GM19467 (cell line): ENCODE results near the gene GAREM1.

Experiments used
- ATAC-seq: cut with Tn5 transposase; IDR thresholded peaks from one replicate; pipeline ENCODE4 v1.9.1; 2021; ENCODE audit warnings: mild to moderate bottlenecking, moderate library complexity; ENCODE audit not compliant: unreplicated experiment

GAREM1 gene

DNA sequence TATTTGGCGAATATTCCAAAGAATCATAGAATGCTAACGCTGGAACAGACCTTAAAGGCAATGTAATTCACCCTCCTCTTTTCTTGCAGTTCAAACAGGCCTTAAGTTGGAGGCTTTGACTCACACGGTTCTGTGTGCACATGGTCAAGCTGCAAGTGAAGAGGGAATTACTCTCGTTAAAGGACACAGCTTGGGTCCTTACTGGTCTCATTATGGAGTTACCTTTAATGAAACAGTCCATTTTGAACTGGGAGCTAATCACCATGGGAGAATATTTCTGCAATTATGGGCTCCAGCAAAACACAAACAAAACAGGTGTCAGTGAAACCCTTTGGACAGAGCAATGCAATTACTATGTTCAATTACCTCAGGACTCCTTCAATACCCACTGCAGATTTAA lies 135.5 kb downstream of the GAREM1 start:
- ATAC-seq = no peak

DNA sequence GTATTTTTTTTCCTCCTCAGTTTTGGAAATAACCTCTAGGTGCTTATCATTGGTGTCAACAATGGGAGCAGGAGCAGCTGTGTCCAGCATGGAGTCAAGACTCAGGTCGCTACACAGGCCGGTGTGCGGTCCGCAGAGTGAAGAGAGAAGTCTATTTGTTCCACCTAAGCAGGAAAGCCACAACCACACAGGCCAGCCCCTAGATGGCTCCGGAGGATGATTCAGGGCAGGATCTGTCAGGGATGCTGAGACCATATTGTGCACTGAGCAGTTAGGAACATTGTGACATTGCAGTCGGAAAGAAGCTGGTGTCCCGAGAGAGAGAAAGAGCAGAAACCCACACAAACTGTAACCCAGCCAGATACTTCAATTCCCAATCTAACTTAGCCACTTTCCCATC lies 136.9 kb downstream of the GAREM1 start:
- no peak for ATAC-seq

DNA sequence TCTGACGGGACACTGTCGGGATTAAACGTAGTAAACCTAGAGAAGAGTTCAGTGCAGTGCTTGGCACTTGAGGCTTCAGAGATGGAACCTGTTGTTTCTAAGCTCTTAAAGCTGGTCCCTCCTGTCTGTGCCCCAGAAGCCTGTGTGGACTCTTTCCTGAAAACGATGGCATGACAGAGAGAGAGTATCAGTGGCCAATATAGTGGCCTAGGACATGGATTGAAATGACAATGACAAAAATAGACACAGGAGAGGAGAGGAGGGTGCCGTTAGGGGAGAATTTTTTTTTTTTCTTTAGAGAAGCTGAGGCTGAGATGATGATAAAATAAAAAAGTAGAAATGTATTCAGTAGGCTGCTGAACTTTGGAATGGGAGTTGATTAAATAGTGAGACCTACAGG lies 138.0 kb downstream of the GAREM1 start:
- ATAC-seq = no peak

DNA sequence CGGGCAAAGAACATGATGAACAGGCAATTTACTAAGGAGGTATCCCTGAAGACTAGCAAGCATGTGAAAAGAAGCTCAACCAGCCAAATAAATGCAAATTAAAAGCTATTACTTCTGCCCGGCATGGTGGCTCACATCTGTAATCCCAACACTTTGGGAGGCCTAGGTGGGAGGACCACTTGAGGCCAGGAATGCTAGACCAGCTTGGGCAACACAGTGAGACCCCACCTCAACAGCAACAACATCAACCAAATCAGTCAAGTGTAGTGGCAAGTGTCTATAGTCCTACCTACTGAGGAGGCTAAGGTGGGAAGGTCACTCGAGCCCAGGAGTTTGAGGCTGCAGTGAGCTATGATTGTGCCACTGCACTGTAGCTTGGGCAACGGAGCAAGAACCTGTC lies 141.7 kb downstream of the GAREM1 start:
- ATAC-seq = no peak

DNA sequence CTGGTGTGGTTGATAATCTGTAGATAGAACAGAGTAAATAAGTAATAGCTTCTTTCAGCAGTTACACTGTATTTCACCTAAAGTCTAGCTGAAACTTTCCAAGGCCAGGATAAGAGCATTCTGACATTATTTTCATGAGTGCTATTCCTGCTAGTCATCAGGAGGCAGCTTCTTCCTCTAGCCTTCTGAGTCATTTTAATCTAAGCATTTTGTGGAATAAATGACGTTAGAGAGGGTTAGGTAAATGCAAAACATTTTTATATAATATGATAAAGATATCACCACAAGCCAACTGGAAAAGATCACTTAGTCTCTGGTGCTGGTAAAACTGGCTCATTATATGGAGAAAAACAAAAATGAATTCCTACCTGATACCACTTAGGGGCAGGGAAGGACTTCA lies 142.3 kb downstream of the GAREM1 start:
- ATAC-seq = no peak

DNA sequence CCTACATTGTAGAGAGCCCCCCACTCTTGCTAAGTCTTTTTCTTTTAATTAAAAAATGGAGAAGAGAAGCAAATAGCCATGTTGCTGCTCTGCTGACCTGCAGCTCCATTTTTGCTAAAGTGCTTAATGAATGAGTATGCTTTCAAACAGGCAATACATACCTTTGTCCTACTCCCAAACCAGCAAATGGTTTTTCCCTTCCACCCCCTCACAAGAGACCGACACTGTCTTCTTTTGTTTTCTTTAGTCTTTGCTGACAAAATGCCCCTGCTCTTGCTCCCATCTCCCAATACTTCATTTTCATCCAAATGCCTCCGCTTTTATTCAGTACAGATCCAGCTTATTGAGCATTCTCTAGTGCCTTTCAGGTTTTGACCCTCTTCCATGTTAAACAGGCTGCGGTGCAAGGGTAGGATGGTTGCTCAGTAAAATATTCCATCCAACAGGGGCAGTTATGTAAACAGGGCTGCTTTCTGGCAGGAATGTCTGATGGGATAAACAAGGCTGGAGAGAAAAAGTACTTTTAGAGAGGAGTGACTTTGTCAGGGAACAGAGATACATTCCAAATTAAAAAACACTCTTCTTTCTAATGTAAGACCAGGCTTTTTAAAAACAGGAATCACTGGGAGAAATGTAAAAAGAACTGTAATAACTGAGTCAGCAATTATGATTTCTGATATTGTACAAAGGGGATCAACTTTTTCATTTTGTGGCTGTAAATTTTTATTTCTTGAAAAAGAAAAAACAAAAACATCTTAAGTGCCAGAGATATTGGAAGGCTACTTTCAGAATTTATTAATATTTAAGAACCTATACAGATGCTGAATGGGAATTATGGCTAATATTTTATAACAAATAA lies 144.0 kb downstream of the GAREM1 start:
- ATAC-seq = no peak

DNA sequence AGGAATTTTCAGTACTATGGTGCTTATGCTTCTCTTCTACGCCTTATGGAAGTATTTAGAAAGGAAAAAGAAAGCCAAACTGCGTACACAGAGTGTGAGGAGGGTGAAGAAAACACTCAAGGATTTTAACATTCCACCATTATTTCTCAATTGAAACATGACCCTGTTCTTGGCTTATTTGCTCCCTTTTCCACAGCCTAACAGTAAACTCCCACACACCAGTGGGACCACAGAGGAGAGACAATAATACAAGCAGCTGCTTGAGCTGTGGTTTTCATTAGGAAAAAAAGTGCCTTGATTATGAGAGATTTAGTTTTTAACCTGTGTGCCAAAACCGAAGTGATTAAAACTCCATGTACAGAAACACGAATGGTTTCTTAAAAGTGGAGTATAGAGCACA lies 146.5 kb downstream of the GAREM1 start:
- no peak for ATAC-seq

DNA sequence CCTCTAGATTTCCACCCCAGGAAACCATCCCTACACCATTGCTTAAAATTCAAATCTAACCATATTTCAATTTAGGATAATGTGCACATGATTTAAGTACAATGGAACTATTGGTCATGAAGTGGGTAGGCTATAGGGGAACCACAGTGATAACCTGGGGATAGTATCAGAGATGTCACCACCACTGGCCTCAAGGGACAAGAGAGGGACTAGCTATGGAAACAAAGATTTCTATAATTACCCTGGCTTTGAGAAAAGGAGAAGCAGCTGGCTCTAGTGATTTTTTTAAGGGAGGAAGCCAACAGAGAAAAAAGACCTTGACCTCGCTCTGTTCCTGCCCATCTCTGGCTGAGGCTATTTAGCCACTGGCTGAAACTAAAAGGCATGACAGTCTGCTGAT lies 148.9 kb downstream of the GAREM1 start:
- no peak for ATAC-seq

DNA sequence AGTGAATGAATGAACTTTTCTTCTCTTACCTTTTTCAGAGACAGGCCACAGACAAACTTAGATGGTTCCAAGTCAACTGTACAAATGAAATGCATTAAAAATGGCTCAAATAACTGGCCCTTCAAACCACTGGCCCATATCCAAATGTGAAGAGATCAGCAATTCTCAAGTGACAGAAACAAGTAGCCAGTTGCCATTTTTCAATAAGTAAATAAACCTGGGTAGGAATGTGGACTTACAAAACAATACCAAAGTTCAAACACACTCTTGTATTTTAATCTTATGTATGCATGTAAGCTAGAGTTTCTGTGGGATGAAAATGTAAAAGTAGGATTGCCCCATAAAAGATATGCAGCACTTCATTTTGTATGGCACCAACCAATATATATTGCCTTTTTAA lies 151.6 kb downstream of the GAREM1 start:
- ATAC-seq = no peak

DNA sequence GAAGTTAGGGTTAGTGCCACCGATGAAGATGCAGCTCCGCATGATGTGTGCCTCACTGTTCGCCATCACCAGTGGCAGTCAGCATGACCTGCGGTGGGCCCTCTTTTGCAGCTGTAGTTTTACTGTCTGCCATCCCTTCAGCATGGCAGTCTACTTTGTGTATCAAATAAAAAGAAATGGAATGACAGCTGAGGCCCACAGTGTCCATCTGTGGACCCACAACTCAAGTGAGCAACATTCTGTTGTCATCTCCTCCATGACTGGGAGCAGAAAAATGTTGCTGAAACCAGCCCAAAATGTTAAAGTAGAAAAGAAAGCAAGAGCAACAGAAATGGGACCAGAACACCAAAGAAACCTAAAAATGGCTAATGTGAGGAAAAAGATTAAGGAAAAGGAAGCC lies 152.1 kb downstream of the GAREM1 start:
- ATAC-seq = no peak

DNA sequence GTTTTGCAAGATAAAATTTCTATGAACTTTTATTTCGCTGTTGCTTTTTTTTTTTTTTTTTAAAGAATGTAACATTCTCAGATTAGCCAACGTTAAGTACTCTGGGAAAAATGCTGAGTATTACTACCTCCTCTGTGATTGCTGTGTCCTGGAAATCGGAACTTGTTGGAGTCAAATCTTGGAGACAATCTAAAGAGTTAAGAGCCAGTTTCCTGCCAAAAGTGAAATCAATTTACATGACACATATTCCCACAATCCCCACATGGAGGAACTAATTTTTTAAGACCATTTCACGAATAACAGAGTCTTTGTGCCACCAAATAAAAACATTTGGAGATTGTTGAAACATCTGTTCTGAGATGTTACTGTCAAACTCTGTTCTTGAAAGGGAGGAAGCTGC lies 153.0 kb downstream of the GAREM1 start:
- ATAC-seq = no peak

DNA sequence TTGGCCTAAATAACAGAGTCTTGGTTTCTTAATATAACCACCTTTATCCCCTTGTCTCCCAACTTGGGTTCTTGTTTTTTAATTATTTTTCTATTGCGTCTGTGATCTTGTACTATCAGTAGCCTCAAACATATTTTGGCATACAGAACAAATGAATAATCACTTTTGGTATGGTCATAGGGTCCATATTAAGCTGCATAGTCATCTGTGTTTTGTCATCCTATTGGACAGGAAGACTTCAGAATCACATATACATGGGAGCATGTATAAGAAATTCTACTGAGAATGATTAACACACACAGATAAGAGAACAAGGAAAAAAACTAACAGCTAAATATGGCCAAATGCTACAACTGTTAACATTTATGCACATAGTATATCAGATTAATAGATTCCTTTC lies 154.8 kb downstream of the GAREM1 start:
- no peak for ATAC-seq

DNA sequence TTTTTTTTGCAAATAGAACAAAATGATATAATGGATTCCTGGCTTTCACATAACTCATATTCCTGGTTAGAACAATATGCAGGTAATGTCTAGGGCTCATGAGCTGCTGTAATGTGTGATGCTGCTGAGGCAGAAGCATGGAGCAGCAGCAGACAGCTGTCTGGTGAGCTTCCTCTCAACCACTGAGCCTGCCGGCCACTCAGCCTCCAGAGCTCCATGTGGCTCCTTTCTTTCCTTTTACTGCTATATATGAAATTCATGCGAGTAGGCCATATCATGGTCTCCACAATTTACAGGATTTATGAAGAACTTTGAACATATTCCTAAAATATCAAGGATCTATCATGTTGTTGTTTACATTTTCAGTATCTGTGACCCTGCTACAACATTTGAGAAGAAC lies 159.9 kb downstream of the GAREM1 start:
- ATAC-seq = no peak

DNA sequence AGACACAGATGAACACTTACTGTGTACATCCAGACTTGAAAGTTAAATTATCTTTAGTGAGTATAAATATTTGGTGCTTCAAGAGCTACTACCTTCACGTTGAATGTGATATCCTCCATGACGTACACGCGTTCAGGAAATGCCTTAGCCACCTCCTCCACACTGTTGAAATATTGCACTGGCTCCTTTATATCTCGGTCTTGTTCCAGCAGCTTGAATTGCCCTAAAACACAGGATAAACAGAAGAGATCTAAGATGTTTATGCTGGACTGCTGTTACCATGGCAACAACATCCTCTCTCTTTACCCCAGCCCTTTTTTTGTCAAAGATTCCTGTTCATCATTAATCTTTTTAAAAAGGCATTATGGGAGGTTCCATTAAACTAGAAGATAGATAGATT lies 160.6 kb downstream of the GAREM1 start:
- ATAC-seq = no peak

DNA sequence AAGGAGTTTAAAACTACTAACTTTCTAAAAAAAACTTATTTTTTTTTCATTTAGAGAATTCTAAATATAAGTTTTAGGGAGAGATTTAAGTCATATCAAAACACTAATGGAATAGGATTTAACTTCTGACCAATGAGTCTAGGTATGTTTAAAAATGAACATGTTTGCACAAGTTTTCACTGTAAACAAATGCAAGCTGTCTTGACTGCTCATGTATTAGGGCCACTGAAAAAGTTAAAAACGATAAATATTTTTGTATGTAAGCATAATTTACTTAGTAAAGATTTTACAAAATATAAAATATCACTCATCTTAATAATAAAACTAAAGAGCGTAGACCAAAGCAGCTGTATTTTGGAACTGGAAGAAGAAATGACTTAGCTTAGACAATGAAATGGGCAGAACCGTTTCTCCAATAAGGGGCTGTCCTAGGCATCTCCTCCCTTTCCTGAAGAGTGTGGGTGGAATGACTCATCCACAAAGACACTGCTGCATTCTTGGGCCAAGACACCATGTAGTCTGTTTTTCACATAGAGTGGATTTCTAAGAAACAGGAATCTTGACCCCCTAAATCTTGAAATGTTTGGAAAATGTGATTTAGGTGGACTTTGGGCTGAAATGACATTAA lies 162.1 kb downstream of the GAREM1 start:
- no peak for ATAC-seq

DNA sequence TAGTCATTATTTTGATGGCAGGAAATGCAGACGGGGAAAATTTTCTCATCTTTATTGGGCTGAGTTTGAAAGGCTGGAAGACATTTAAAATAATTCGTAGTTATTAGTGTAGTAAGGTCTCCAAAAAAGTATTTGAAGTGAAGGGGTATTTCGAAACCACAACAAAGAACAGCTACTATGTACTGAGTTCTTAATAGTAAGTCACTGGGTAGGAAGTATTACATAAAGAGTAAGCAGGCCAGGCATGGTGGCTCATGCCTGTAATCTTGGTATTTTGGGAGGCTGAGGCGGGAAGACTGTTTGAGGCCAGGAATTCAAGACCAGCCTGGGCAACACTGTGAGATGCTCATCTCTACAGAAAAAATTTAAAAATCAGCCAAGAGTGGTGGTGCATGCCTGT lies 167.3 kb downstream of the GAREM1 start:
- no peak for ATAC-seq

DNA sequence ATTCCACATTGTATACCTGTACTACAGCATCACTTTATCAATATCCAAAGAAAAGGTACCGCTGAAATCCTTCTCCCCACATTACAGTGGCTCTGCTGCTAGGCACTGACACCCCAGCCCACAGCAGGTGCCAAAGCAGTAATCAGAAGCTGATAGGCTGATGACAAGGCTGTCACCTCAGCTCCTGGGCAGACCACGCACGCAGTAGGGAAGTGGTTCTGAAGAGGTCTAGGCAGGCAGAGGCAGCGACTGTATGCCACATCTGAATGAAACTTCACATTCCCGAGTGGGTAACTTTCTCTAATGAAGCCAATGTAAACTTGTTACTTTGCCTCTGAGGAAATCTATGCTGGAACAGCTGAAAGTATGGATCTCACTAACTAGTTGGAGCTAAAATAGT lies 167.9 kb downstream of the GAREM1 start:
- no peak for ATAC-seq

DNA sequence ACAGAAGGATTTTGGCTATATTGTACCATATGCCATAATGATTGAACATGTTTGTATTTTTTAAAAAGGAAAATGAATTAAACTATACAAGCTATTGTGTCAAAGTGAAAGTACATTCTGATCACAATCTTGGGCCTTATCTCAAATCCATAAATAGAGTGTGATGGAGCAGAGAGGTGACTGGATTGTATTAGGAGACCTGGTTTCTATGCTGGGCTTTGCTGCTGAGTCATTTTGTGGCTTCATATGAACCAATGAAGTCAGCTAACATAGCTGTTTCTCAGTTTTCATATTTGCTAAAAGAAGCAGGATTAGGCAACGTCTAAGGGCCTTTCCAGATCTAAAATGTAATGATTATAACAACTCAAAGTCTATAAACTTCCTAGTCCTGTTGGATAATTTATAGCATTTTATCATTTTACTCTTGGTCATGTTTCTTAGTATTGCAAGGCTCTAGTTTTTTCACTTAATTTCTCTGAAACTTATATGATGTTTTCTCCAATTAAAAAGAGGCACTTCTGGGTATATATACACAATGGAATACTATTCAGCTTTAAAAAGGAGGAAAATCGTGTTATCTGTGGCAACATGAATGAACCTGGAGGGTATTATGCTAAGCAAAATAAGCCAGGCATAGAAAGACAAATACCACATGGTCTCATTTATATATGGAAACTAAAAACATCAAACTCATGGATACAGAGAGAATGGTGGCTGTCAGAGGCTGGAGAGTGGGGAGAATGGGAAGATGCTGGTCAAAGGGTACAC lies 168.5 kb downstream of the GAREM1 start:
- peak; percentile 68 for ATAC-seq

DNA sequence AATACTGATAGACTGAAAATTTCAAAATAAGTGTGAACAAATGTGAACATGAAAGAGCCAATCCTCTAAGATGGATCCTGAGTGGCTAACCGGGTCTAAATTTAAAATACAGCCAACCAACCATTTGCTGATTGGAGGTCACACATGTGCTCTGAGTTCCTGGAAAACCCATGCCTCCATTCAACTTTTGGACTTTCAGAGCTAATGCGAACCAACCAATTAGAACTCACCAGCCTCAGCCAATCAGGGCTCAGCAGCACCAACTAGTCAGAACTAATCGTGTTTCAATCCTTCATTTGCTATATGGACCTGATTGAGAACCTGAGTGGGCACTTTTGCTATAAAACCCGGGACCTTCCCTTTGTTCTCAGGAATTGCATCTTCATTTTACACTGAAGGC lies 169.3 kb downstream of the GAREM1 start:
- no peak for ATAC-seq

DNA sequence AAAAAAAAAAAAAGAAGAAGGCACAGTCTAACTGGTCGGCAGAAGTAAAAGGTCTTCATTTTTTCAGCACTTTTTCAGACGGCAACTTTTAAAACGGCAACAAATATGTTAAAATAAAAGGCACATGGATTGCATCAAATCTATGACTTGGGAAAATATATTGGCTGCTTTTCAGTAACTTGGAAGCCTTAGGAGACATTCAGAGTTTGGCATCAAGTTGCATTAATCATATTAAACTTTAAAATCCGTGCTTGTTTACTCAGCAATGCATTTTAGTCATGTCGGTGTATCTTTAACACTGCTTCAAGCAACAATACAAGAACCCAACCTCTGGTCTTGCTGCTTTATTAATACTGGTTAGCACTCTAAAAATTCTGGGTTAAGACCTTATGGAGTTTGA lies 169.8 kb downstream of the GAREM1 start:
- no peak for ATAC-seq

DNA sequence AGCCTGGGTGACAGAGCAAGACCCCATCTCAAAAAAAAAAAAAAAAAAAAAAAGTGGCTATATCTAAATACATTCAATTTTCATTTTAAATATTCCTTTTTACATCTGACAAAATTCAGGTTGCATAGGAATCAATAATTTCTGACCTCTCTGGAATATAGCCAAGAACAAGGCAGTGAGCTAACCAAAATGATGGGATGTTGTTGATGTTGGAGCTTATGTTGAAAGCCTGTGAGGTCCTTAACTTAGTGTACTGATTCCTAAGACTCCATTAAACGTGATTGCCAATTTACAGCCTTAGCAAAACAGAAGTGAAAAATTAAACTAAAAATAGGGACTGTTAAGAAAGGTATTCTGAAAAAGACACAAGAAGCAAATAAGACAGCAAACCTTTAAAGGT lies 171.2 kb downstream of the GAREM1 start:
- ATAC-seq = no peak

DNA sequence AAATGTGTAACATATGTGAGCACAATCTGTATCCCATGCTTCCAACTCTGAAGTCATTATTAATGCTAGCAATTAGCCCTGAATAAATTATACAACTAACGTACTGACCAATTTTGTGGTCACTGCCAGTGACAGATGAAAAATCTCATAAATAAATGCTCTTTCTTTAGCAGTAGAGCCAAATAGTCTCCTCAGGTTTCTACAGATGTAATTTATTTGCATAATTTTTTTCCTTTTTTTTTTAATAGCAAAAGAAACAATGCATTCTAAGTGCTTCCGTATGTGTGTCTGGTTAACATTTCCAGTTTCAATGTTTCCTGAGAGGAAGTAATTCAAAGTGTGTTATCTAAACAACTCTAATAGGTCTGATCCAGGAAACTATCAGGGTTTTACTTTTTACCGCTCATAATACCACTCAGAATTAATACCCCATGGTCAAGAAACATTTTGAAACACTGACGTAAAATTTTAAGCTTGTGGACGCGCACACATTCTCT lies 172.5 kb downstream of the GAREM1 start:
- ATAC-seq = no peak
